GM18909 (cell line): ENCODE measurements around the gene IGIP.
"Not testable (repeated sequence)": the region's sequence is repeated elsewhere in the genome, so short reads cannot be mapped to it uniquely, and the experiment has no call there.

Experiments used
- ATAC-seq: cut with Tn5 transposase; IDR thresholded peaks from one replicate; pipeline ENCODE4 v1.9.1; 2021; ENCODE audit warnings: mild to moderate bottlenecking; ENCODE audit not compliant: unreplicated experiment, poor library complexity

IGIP gene

DNA sequence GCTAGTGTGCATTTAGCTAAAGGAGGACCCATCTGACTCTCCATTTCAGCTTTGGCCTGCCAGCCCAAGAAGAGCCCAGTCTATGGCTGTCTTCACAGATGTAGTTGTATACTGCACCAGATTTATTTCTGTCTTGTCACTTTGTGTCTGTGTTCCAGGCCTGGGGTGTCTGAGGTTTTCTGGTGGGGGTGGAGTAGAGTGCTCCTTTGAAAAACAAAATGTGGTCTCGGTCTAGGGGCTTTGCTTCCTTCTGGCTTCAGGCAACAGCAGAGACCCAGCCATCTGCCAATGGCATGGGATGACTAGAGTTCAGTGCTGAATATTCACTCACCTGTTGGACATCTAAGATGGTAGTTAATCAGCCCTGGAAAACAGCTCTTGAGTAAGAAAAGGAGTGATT, 10.9 kb downstream of the IGIP start:
- ATAC-seq = no peak

- no peak for ATAC-seq
Measured at GRCh38 chr5:140140435-140140834, 14.7 kb downstream of the IGIP start.

- no peak for ATAC-seq
Measured at GRCh38 chr5:140141241-140141640, 15.5 kb downstream of the IGIP start.

DNA sequence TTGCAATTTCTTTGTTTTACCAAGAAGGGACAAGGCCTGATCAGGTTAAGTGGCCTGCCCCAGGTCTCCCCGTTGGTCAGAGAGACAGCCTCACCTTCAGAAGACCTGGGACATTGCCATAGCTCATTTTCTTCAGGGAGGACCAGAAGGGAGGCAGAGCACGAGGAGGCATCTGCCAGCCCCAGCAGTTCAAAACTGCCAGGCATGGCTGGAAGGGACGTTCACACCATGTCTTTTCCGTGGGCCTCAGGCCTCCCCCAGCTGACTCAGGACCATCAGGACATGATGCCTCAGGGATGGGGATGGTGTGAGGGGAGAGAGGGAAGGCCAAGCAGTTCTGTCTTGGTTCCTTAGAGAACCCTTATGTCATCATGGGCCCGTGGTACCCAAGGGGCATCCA, 16.5 kb downstream of the IGIP start:
- no peak for ATAC-seq

DNA sequence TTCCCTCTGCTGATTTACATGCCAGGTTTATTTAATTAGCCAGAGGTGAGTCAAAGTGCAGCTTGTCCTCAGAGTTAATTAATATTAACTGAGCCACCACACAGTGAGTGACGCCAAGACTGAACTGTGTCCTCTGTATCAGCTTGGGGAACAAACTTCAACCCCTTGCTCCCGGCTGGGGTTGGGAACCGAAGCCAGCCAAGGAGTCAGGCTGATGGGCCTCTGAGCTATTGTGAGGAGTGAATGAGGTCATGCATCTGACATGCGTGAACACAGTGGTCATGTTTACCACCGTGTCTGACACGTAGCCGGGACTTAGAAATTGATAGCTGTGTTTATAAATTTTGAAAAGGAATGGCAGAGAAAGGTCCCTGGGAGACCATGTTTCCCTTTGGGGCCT, 17.1 kb downstream of the IGIP start:
- no peak for ATAC-seq

DNA sequence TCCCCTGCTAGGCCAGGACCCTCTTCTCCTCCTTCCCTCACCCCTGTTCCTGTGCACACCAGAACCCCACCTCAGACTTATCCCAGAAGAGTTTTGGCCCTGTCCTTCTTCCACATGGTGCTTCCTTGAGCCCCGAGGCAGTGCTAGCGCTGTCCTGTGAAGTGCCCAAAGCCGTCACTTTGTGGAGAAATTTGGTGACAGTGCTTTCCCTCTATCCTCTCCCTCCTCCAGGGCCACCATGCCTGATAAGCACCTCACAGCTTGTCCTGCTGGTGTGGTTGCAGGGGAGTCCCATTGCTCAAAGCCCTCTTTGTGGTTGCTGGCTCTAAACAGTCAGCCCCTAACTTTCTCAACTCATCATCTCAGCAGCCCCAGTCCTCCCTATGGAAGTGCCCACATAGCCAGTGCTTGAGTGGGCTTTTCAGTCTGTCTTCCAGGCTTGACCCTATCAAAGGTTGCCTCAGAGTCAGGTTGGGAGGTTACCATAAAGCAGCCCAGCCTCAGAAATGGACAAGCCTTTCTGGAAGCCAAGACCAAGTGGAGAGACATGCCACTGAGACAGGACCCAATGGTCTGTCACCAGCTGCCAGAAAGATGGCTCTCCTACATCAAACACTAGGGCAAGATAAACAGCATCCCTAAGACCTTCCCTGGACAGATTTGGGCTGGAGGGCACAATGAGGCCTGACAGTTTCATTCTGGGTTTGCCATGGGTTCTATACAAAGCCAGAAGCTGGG, 18.0 kb downstream of the IGIP start:
- ATAC-seq = no peak

DNA sequence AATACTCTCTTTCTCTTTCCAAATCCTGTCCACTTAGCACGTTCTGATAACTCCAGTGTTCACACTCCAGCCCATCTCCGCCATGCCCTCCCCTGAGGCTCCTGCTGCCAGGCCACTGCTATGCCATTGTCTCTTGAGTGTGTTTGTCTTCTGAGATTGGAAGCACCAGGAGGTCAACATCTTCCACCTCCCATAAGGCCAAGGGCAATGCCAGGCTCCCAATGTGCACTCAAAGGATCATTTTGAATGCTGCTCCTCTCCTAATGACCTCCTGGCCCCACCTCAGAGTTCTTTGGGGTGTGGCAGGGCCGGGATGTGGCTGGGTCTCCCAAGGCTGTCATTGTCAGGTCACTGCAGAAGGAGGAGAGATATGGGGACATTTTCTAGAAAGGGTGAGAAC, 19.5 kb downstream of the IGIP start:
- ATAC-seq = no peak

DNA sequence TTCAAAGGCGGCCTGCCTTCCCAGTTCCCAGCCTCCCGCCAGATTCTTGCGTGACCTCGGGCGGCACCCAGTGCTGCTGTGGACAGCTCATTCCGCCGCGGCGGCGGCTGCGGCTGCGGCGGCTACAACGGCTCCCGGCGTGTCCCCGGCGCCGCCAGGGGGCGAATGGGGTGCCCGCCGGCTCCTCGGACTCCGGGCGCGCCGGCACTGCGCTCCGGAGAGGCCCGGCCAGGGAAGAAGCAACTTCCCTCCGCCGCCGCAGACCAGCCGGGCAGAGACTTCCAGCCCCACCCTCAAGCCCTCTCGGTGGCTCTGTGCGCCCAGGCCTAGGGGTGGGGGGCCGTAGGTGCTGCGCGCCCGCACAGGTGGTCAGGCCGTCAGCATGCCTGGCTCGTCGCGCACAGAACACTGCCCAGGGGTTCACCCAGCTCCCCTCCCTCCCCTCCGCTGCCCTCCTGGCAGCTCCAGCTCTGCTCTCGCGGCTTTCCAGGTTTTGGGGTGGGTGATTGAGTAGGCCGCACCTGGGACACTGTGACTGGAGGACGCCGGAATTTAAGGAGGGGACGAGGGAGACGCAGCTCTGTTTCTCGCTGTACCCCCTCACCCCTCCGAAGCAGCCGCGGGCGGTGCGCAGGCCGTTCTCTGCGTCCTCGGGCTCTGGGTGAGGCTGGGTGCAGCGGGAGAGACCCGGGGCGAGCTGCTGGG, 20.2 kb downstream of the IGIP start:
- ATAC-seq = peak; percentile 75

GRCh38 chr5:140146523-140146842, 20.7 kb downstream of the IGIP start:
- ATAC-seq = no peak

DNA sequence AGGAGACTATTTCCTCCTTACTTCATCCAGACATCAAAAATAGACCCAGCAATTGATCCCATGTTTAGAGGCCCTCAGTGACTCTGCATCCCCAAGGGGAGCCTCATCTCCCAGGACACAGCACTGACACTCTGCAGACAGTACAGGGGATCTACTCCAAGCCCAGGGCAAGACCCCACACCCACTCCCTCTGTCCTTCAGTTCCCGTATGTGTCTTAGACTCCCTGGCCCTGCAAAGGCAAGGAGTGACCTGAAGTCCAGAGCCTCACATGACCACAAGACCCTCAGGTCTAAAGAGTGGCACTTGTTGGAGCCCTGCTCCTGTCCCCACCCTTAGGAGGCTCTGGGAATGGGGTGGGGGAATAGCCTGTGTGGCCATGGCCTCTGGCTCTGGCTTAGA, 21.7 kb downstream of the IGIP start:
- no peak for ATAC-seq

- no peak for ATAC-seq
Measured at GRCh38 chr5:140148508-140148907, 22.8 kb downstream of the IGIP start.

- ATAC-seq = no peak
Measured at GRCh38 chr5:140150201-140150600, 24.5 kb downstream of the IGIP start.

- ATAC-seq = no peak
Measured at GRCh38 chr5:140151144-140152021, 25.6 kb downstream of the IGIP start.

DNA sequence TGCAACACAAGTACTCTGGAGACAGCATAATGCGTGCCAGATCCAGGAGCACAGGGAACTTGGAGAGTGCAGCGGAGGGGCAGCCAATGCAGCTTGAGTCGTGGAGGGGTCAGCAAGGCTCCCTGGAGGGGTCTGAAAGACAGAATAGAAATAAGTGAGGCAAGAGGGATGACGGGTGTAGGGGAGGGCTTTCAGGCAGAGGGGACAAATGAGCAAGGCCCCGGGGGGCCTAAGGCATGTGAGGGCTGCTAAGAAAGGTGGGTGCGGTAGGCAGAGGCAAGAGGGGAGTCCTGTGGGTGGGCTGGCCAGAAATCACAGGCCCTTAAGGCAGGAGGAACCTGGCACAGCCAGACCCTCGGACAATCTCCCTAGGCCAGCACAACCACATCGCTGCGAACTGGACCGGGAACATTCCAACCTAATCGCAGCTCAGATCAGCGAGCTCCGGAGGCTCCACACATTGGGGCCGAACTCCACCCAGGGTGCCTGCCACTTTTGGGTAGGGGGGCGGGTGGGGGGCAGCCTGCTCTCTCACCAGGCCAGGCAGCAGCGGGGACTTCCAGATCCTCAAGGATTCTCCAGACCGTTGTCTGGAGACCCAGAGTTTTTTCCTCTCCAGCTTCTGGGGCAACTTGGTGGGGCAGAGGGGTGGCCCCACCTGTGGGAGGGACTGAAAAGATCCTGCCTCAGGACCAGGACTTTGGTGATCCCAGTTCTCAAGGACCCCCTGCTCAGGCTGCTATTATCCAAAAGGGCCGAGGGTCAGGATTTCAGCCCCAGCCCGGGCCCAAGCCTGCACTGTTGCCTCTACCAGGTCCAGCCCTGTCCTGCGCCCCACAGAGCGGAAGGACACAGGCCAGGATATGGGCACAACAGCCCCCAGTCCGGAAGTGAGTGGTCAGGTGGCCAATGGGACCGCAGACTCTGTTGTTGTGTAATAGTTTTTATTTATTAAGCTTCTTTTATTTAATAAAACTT, 26.6 kb downstream of the IGIP start:
- ATAC-seq = no peak

GRCh38 chr5:140153255-140153654, 27.5 kb downstream of the IGIP start:
- no peak for ATAC-seq

- no peak for ATAC-seq
Measured at GRCh38 chr5:140153905-140154304, 28.2 kb downstream of the IGIP start.

DNA sequence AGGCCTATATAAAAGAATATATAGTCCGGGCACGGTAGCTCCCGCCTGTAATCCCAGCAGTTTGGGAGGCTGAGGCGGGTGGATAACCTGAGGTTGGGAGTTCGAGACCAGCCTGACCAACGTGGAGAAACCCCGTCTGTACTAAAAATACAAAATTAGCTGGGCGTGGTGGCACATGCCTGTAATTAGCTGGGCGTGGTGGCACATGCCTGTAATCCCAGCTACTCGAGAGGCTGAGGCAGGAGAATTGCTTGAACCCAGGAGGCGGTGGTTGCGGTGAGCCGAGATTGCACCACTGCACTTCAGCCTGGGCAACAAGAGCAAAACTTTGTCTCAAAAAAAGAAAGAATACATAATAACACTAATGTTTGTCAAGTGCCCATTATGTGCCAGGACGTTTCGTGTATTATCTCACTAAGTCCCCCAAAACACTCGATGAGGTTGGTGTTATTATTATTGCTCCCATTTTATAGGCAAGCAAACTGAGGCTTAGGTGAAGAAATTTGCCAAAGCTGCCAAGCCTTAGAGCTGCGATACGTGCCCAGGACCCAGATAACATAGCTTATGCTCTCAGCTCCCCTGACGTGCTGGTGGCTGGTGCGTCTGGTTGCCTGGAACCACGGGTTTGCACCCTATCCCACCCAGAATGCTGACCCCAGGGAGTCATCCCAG, 29.1 kb downstream of the IGIP start:
- not testable (repeated sequence) for ATAC-seq

- ATAC-seq = peak; percentile 96
Measured at GRCh38 chr5:140157032-140157781, 31.5 kb downstream of the IGIP start.
